Activated CD4-positive, alpha-beta T cell treated with anti-CD3 and anti-CD28 coated beads, Interleukin-2, amount 10 ng/mL, durations not matched to agents 7 days and 5 days (primary cell): ENCODE results near the gene DYNLT2B. TPM values are rescaled to one million over a fixed set of nuclear protein-coding genes. Genes with fewer than 3 reads are reported as not detected.
"Not testable (repeated sequence)": the region's sequence is repeated elsewhere in the genome, so short reads cannot be mapped to it uniquely, and the experiment has no call there.

Experiments
- CTCF ChIA-PET: fragments of 350-600 bp; sonication (Branson Sonifier 250); formaldehyde crosslinking; loops from one replicate; lab custom pipeline; 2021; ENCODE audit warnings: antibody characterized with exemption; lab: Charles Lee
- POLR2A ChIA-PET: fragments of 350-600 bp; sonication (Branson Sonifier 250); formaldehyde crosslinking; loops from one replicate; lab custom pipeline; 2021; ENCODE audit warnings: antibody characterized with exemption; lab: Charles Lee
- DNase-seq: peaks from one replicate; pipeline ENCODE4 v3.0.0-alpha.2; 2020
- H3K27ac Mint-ChIP-seq: one replicate; pipeline ENCODE4 v1.8.0; 2021; ENCODE audit warnings: mild to moderate bottlenecking, moderate library complexity, mixed read lengths
- H3K27me3 Mint-ChIP-seq: one replicate; pipeline ENCODE4 v1.8.0; 2021; ENCODE audit warnings: mixed read lengths
- H3K36me3 Mint-ChIP-seq: one replicate; pipeline ENCODE4 v1.8.0; 2021; ENCODE audit warnings: low read depth, mixed read lengths
- H3K4me1 Mint-ChIP-seq: one replicate; pipeline ENCODE4 v1.8.0; 2021; ENCODE audit warnings: mixed read lengths
- H3K4me3 Mint-ChIP-seq: one replicate; pipeline ENCODE4 v1.8.0; 2021; ENCODE audit warnings: mild to moderate bottlenecking, moderate library complexity, mixed read lengths
- H3K9me3 Mint-ChIP-seq: one replicate; pipeline ENCODE4 v1.8.0; 2021; ENCODE audit warnings: mixed read lengths
- total RNA-seq, 2 experiments: library from RNA; stranded (reverse); gene quantifications; one replicate each; pipeline ENCODE4 v1.2.3, GENCODE V29; 2021

DYNLT2B gene
- total RNA-seq, 2 experiments from 2014 or later, result 20.3 to 23.0 TPM

DNA sequence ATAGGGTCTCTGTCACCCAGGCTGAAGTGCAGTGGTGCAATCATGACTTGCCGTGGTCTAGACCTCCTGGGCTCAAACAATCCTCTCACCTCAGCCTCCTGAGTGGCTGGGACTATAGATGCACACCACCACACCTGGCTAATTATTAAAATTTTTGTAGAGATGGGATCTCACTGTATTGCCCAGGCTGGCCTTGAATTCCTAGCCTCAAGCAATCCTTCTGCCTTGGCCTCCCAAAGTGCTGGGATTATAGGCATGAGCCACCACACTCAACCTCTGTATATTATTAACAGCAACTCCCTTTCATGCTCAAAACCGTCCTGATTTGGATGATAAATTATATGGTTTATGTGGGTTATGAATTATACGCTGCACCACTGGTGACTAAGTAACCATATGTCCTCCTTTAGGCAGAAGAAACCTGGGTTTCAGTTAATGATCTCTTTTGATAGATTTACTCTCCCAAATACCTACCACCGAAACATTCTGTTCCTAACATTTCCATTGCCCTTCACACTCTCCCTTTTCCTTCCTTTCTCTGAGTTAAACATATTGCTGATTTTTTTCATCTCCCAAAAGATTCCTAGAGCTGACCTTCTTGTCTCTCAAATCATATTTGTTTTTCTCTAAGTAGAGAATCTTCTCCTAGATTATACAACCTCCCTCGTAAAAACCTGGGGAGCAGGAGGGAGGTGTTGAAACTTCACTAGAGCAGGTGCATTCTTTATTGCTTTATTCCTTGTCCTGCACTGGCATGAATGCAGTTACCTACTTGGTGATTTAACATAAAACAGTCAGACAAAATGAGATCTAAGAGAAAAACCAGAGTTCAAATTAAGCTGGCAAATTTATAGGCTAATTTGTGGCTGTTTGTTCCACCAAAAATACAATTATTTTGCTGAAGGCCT lies 63.4 kb downstream of the DYNLT2B start:
- Mint-ChIP-seq H3K36me3 (peaks cover 18% of the 10 kb centered on the region), H3K27me3 (no peaks in the 10 kb centered on the region), H3K4me1 (peaks cover 3% of the 10 kb centered on the region), H3K27ac (no peak overlapping the region), H3K4me3 (no peak overlapping the region), H3K9me3 (no peaks in the 10 kb centered on the region)
- ChIA-PET CTCF (interaction anchor here (0.7 to 1.6 kb wide), 10 partner anchors 11 to 645 kb away, joined by 3 to 5 read pairs (median 4); partner anchors contain the start of gene DYNLT2B), POLR2A (no interaction called here)
- no peak for DNase-seq

DNA sequence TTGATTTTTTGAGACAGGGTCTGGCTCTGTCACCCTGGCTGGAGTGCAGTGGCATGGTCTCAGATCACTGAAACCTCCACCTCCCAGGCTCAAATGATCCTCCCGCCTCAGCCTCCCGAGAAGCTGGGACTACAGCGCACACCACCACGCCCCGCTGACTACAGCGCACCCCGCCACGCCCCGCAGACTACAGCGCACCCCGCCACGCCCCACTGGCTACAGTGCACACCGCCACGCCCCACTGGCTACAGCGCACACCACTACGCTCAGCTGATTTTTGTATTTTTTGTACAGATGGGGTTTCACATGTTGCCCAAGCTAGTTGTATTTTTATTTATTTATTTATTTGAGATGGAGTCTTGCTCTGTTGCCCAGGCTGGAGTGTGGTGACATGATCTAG lies 66.1 kb downstream of the DYNLT2B start:
- H3K27ac Mint-ChIP-seq, result peak overlapping the region; percentile 46
- peaks cover 26% of the 10 kb centered on the region for H3K36me3 Mint-ChIP-seq
- CTCF ChIA-PET, result interaction anchor here (0.6 to 2.2 kb wide), 5 partner anchors 16 to 439 kb away, joined by 3 to 6 read pairs (median 4); no protein-coding TSS in a partner anchor
- DNase-seq, result no peak
- no peaks in the 10 kb centered on the region for H3K9me3 Mint-ChIP-seq
- POLR2A ChIA-PET, result no interaction called here
- H3K4me3 Mint-ChIP-seq, result no peak overlapping the region
- H3K27me3 Mint-ChIP-seq, result no peaks in the 10 kb centered on the region
- H3K4me1 Mint-ChIP-seq, result peaks cover 7% of the 10 kb centered on the region

DNA sequence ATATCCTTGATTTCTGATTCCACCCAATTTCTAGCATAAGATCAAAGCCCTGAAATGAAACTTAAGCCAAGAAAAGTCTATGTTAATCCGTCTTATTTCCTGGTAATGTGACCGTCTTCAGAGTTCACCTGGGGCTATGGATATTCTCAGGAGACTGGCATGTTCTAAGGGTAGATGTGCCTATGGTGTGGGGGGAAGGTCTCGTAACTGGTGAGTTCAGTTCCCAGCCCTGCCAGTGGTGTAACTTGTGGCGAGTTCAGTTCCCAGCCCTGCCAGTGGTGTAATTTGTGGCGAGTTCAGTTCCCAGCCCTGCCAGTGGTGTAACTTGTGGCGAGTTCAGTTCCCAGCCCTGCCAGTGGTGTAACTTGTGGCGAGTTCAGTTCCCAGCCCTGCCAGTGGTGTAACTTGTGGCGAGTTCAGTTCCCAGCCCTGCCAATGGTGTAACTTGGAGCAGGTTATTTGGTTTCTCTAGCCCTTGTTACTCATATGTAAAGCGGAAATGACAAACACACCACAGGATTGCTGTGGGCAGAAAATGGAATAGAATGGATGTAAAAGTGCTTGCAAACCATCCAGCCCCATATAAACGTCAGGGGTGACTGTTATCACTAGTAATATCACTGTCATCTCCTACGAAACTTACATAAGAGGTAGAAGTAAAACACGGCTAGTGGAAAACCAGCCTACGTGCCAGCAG lies 71.3 kb downstream of the DYNLT2B start:
- H3K27ac Mint-ChIP-seq, result no peak overlapping the region
- DNase-seq, result no peak
- no peaks in the 10 kb centered on the region for H3K27me3 Mint-ChIP-seq
- H3K9me3 Mint-ChIP-seq, result no peaks in the 10 kb centered on the region
- ChIA-PET CTCF (no interaction called here), POLR2A (no interaction called here)
- peaks cover 5% of the 10 kb centered on the region for H3K4me1 Mint-ChIP-seq
- H3K4me3 Mint-ChIP-seq, result no peak overlapping the region
- peaks cover 46% of the 10 kb centered on the region for H3K36me3 Mint-ChIP-seq

DNA sequence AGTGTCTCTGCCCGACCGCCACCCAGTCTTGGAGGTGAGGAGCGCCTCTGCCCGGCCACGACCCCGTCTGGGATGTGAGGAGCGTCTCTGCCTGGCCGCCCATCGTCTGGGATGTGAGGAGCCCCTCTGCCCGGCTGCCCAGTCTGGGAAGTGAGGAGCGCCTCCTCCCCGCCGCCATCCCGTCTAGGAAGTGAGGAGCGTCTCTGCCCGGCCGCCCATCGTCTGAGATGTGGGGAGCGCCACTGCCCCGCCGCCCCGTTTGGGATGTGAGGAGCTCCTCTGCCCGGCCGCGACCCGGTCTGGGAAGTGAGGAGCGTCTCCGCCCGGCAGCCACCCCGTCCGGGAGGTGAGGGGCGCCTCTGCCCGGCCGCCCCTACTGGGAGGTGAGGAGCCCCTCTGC lies 73.9 kb downstream of the DYNLT2B start:
- H3K27me3 Mint-ChIP-seq, DNase-seq, H3K4me1 Mint-ChIP-seq, H3K27ac Mint-ChIP-seq, H3K9me3 Mint-ChIP-seq, H3K4me3 Mint-ChIP-seq, POLR2A ChIA-PET: not testable (repeated sequence)
- CTCF ChIA-PET, result interaction anchor here (0.7 kb wide), 1 partner anchor 279 kb away, joined by 3 read pairs; no protein-coding TSS in a partner anchor
- H3K36me3 Mint-ChIP-seq, result peaks cover 51% of the 10 kb centered on the region

DNA sequence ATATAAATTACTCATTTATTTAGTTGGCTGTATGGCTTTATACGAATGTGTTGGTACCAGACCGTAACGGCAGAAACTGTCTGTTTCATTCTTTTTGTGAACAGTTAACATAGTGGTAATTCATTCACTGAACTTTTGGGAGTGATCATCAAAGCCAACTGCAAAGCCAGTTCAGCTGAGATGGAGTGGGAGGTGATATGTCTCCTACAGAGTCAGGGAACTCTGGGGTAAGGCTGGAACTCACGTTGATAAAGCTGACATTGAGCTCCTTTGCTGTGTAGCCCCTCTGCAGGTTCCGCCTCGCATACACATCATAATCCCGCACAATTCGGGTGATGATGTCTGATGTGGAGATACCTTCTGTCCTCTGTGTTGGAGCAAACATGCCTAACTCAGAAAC lies 76.3 kb downstream of the DYNLT2B start:
- H3K27me3 Mint-ChIP-seq, result no peaks in the 10 kb centered on the region
- POLR2A ChIA-PET, result no interaction called here
- CTCF ChIA-PET, result interaction anchor here (1.0 kb wide), 1 partner anchor 14 kb away, joined by 4 read pairs; no protein-coding TSS in a partner anchor
- H3K36me3 Mint-ChIP-seq, result peaks cover 52% of the 10 kb centered on the region
- DNase-seq, result no peak
- no peak overlapping the region for H3K27ac Mint-ChIP-seq
- no peaks in the 10 kb centered on the region for H3K9me3 Mint-ChIP-seq
- H3K4me1 Mint-ChIP-seq, result peaks cover 9% of the 10 kb centered on the region
- H3K4me3 Mint-ChIP-seq, result no peak overlapping the region

Other genes starting within 250 kb of the DYNLT2B start
- gene TFRC, start 236.2 kb downstream of the DYNLT2B start, total RNA-seq, result 100 to 1,000 TPM; 234 to 239 TPM
- not detected for gene ZDHHC19, start 106.8 kb downstream of the DYNLT2B start, total RNA-seq
- not detected for gene SLC51A, start 101.7 kb downstream of the DYNLT2B start, total RNA-seq
- 10 to 100 TPM; 69.5 to 69.7 TPM for gene PCYT1A, start 30.5 kb downstream of the DYNLT2B start, total RNA-seq
- not detected for gene TM4SF19, start 20.1 kb upstream of the DYNLT2B start, total RNA-seq
- 10 to 100 TPM; 54.4 to 64.8 TPM for gene UBXN7, start 114.2 kb upstream of the DYNLT2B start, total RNA-seq
- 10 to 100 TPM; 37.5 to 38.7 TPM for gene RNF168, start 185.5 kb upstream of the DYNLT2B start, total RNA-seq
- gene SMCO1, start 197.1 kb upstream of the DYNLT2B start, total RNA-seq, result not detected